Left lung (tissue), 10 donors: ENCODE results near the gene GABRB2. TPM values are rescaled to one million over a fixed set of nuclear protein-coding genes. Genes with fewer than 3 reads are reported as not detected.

Experiments
- ATAC-seq: fragments of 200-7000 bp; cut with Tn5 transposase; one replicate; pipeline ENCODE4 v1.9.1; 2020; ENCODE audit warnings: moderate library complexity
- DNase-seq, 4 donors: peaks; one replicate each; pipeline ENCODE4 v3.0.0-alpha.2; 2013 to 2020
- H3K27ac ChIP-seq, 2 donors: fragments of 200-600 bp; sonication (generic) in 1 of 2; one replicate each; pipeline versions ENCODE4 v1.5.0 to v1.8.0; 2020 to 2021
- H3K27me3 ChIP-seq, 2 donors: fragments of 200-600 bp; sonication (generic) in 1 of 2; one replicate each; pipeline versions ENCODE4 v1.5.0 to v1.8.0; 2020 to 2021
- H3K36me3 ChIP-seq, 2 donors: fragments of 200-600 bp; sonication (generic) in 1 of 2; one replicate each; pipeline versions ENCODE4 v1.5.0 to v1.8.0; 2020 to 2021
- H3K4me1 ChIP-seq, 2 donors: fragments of 200-600 bp; one replicate each; pipeline ENCODE4 v1.8.0; 2021
- H3K4me3 ChIP-seq, 2 donors: fragments of 200-600 bp; sonication (generic) in 1 of 2; one replicate each; pipeline versions ENCODE4 v1.5.0 to v1.8.0; 2020 to 2021; ENCODE audit warnings: mild to moderate bottlenecking in 1 of 2
- H3K9me3 ChIP-seq, 2 donors: fragments of 200-600 bp; sonication (generic) in 1 of 2; one replicate each; pipeline versions ENCODE4 v1.5.0 to v1.8.0; 2020 to 2021
- intact Hi-C, 2 donors: fragments of 100-400 bp; cut with DNase I; formaldehyde crosslinking; loops; one replicate each; pipeline versions ENCODE4 v1.11.2 to v1.14.2; 2022
- polyA plus RNA-seq, 6 donors: library from polyadenylated mRNA; unstranded; fragments of 120-200 nt; gene quantifications; one replicate each; pipeline ENCODE4 v1.2.1, GENCODE V29; 2013; ENCODE audit not compliant: insufficient read length in 6 of 6
- total RNA-seq, 2 donors: library from RNA; stranded (reverse); fragmentation: NEBNext Ultra II Directional; extraction: Animal tissue kit (Norgen Biotek cat#: 25700); gene quantifications; one replicate each; pipeline ENCODE4 v1.2.1, GENCODE V29; 2021
- TF ChIP-seq, protein P1 (sequence below), 2 donors: fragments of 200-600 bp; sonication (generic) in 1 of 2; IDR thresholded peaks; one replicate each; pipeline versions ENCODE4 v1.5.0 to v1.8.0; 2021; ENCODE audit warnings: antibody characterized with exemption in 2 of 2
- donor health status: DM: no; HTN: yes; CAD: no.
- donor health status: DM: no; HTN: no; CAD: no.

Gene GABRB2
- total and polyA plus RNA-seq, 8 donors = 0.50 to 3.1 (median 1.6) TPM

DNA sequence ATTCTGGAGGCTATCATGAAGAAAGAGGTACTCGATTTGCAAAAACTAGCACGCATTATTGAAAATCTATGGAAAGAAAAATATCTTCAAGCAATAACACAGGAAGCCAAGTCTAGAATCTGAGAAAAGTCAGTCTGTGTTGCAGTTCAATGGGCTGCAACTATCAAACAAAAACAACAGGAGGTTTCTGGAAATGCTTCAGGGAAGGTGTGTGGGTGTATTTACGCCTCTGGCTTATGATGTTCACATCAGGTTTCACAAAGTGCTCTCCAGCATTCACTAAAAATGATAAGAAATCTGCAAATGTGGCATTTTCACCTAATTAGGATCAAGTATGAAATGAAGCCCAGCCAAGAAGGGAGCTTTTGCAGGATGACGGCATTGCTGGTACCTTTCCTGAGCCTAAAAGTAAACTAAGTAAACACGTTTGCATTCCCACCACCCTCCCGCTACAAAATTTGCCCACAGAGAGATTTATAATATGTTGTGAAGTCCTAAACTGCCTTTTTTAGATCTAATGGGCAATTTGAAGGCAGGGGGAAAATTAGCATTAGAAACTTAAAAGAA lies 146.4 kb downstream of the GABRB2 start:
- DNase-seq = no peak
- Histone ChIP-seq H3K4me1 (no peaks in the 10 kb centered on the region), H3K4me3 (no peak overlapping the region), H3K9me3 (no peaks in the 10 kb centered on the region), H3K36me3 (no peaks in the 10 kb centered on the region), H3K27ac (no peak overlapping the region), H3K27me3 (no peaks in the 10 kb centered on the region)
- no peak for ATAC-seq
- intact Hi-C loops = no loop called here
- TF ChIP-seq, protein P1, sequence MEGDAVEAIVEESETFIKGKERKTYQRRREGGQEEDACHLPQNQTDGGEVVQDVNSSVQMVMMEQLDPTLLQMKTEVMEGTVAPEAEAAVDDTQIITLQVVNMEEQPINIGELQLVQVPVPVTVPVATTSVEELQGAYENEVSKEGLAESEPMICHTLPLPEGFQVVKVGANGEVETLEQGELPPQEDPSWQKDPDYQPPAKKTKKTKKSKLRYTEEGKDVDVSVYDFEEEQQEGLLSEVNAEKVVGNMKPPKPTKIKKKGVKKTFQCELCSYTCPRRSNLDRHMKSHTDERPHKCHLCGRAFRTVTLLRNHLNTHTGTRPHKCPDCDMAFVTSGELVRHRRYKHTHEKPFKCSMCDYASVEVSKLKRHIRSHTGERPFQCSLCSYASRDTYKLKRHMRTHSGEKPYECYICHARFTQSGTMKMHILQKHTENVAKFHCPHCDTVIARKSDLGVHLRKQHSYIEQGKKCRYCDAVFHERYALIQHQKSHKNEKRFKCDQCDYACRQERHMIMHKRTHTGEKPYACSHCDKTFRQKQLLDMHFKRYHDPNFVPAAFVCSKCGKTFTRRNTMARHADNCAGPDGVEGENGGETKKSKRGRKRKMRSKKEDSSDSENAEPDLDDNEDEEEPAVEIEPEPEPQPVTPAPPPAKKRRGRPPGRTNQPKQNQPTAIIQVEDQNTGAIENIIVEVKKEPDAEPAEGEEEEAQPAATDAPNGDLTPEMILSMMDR (IDR thresholded peaks at IDR 0.05) = no peak

DNA sequence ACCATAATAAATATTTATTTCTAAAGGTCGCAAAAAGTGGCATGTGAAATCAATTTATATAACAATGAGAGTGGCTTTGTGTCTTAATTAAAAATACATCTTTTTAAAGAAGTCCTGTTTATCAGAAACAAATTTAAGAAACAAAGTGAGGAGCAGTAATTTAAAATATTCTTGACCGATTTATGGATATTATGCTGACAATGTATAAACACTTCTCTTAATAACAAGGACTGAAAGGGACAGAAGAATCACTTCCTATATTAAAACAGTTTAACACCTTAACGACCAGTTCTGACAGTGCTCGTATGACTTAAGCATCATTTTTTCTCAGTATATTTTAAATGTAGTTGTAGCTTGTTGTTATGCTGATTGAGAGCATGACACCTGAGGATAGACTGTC lies 149.1 kb downstream of the GABRB2 start:
- intact Hi-C loops = no loop called here
- ATAC-seq = no peak
- H3K27me3 ChIP-seq = no peaks in the 10 kb centered on the region
- no peak overlapping the region for H3K4me3 ChIP-seq
- no peaks in the 10 kb centered on the region for H3K9me3 ChIP-seq
- TF ChIP-seq, protein P1 (IDR thresholded peaks at IDR 0.05) = no peak
- DNase-seq = no peak
- no peak overlapping the region for H3K27ac ChIP-seq
- H3K4me1 ChIP-seq = no peaks in the 10 kb centered on the region
- H3K36me3 ChIP-seq = no peaks in the 10 kb centered on the region

DNA sequence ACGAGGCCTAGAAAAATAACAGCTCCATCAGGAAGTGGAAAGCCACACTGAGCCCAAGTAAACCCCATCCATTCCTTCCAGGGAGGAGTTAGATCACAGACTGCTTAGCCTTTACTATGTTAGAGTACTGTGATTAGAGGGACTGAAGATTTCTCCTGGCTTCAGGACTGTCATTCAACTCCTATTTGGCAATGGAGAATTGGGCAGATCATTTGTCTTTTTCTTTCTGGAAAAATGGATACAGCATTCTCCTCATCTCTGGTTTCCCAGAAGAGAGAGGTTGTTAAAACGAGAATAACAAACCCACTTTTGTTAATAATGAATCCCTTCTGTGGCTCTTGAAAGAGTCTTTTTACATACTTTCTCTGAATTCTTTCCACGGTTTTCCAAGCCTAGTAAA lies 150.4 kb downstream of the GABRB2 start:
- intact Hi-C loops = no loop called here
- Histone ChIP-seq H3K36me3 (no peaks in the 10 kb centered on the region), H3K27me3 (no peaks in the 10 kb centered on the region), H3K4me1 (no peaks in the 10 kb centered on the region), H3K9me3 (no peaks in the 10 kb centered on the region), H3K4me3 (no peak overlapping the region), H3K27ac (no peak overlapping the region)
- ATAC-seq = no peak
- DNase-seq = no peak
- TF ChIP-seq, protein P1 (IDR thresholded peaks at IDR 0.05) = no peak

DNA sequence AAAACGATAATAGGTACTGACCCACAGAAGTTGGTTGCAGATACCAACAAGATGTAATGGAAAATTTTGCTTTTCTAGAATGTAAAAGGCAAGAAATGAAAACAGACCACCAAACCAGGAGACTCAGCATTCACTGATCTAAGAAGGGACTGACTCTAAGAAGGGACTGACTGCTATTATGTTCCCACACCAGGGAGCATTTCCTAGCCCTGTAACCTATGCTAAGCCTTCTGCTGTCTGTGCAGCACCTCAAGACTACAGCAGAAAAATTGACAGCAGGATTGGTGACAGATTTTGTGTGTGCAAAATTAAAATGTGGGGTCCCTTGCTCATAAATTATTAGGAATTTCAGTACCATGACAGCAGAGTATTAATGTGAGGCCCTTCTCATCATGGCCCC lies 154.8 kb downstream of the GABRB2 start:
- intact Hi-C loops = no loop called here
- H3K4me3 ChIP-seq = no peak overlapping the region
- H3K27ac ChIP-seq = no peak overlapping the region
- H3K4me1 ChIP-seq = no peaks in the 10 kb centered on the region
- DNase-seq = no peak
- ATAC-seq = no peak
- H3K27me3 ChIP-seq = no peaks in the 10 kb centered on the region
- H3K36me3 ChIP-seq = no peaks in the 10 kb centered on the region
- no peaks in the 10 kb centered on the region for H3K9me3 ChIP-seq
- TF ChIP-seq, protein P1 (IDR thresholded peaks at IDR 0.05) = no peak

DNA sequence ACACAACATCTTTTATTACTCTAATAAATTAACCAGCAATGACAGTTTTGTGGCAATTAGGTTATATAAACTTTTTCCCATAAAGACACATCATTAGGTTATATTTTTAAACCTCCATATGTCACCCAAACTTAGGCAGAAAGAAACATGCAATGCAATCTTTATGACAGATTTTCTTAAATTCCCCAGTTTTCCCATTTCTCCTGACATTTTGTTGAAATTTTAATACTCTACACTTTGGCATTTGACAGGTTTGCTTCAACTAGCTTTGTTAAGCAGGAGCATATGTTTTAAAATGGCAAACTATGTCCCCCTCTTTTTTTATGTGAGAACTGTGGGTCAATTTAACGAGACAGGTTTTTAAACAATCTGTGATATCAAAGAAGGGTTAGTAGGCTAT lies 155.5 kb downstream of the GABRB2 start:
- TF ChIP-seq, protein P1 (IDR thresholded peaks at IDR 0.05) = no peak
- intact Hi-C loops = no loop called here
- ATAC-seq (no peak), DNase-seq (no peak)
- Histone ChIP-seq H3K27me3 (no peaks in the 10 kb centered on the region), H3K9me3 (no peaks in the 10 kb centered on the region), H3K4me1 (no peaks in the 10 kb centered on the region), H3K36me3 (no peaks in the 10 kb centered on the region), H3K4me3 (no peak overlapping the region), H3K27ac (no peak overlapping the region)
